Activated naive CD4-positive, alpha-beta T cell treated with anti-CD3 and anti-CD28 coated beads, Interleukin-2, amount 10 ng/mL, durations not matched to agents 7 days and 5 days (primary cell): ENCODE measurements around the gene SV2C.
"Not testable (repeated sequence)": the region's sequence is repeated elsewhere in the genome, so short reads cannot be mapped to it uniquely, and the experiment has no call there.

Source experiments
- CTCF ChIA-PET: fragments of 350-600 bp; sonication (Branson Sonifier 250); formaldehyde crosslinking; loops from one replicate; lab custom pipeline; 2021; ENCODE audit warnings: antibody characterized with exemption; lab: Charles Lee
- DNase-seq: peaks from one replicate; pipeline ENCODE4 v3.0.0-alpha.2; 2020
- H3K27ac Mint-ChIP-seq: one replicate; pipeline ENCODE4 v1.8.0; 2021; ENCODE audit warnings: mild to moderate bottlenecking, moderate library complexity, mixed read lengths
- H3K27me3 Mint-ChIP-seq: one replicate; pipeline ENCODE4 v1.8.0; 2021; ENCODE audit warnings: mild to moderate bottlenecking, mixed read lengths
- H3K36me3 Mint-ChIP-seq: one replicate; pipeline ENCODE4 v1.8.0; 2021; ENCODE audit warnings: mixed read lengths
- H3K4me1 Mint-ChIP-seq: one replicate; pipeline ENCODE4 v1.8.0; 2021; ENCODE audit warnings: mixed read lengths
- H3K4me3 Mint-ChIP-seq: one replicate; pipeline ENCODE4 v1.8.0; 2021; ENCODE audit warnings: mild to moderate bottlenecking, moderate library complexity, mixed read lengths
- H3K9me3 Mint-ChIP-seq: one replicate; pipeline ENCODE4 v1.8.0; 2021; ENCODE audit warnings: mixed read lengths

SV2C gene, protein sequence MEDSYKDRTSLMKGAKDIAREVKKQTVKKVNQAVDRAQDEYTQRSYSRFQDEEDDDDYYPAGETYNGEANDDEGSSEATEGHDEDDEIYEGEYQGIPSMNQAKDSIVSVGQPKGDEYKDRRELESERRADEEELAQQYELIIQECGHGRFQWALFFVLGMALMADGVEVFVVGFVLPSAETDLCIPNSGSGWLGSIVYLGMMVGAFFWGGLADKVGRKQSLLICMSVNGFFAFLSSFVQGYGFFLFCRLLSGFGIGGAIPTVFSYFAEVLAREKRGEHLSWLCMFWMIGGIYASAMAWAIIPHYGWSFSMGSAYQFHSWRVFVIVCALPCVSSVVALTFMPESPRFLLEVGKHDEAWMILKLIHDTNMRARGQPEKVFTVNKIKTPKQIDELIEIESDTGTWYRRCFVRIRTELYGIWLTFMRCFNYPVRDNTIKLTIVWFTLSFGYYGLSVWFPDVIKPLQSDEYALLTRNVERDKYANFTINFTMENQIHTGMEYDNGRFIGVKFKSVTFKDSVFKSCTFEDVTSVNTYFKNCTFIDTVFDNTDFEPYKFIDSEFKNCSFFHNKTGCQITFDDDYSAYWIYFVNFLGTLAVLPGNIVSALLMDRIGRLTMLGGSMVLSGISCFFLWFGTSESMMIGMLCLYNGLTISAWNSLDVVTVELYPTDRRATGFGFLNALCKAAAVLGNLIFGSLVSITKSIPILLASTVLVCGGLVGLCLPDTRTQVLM

DNA sequence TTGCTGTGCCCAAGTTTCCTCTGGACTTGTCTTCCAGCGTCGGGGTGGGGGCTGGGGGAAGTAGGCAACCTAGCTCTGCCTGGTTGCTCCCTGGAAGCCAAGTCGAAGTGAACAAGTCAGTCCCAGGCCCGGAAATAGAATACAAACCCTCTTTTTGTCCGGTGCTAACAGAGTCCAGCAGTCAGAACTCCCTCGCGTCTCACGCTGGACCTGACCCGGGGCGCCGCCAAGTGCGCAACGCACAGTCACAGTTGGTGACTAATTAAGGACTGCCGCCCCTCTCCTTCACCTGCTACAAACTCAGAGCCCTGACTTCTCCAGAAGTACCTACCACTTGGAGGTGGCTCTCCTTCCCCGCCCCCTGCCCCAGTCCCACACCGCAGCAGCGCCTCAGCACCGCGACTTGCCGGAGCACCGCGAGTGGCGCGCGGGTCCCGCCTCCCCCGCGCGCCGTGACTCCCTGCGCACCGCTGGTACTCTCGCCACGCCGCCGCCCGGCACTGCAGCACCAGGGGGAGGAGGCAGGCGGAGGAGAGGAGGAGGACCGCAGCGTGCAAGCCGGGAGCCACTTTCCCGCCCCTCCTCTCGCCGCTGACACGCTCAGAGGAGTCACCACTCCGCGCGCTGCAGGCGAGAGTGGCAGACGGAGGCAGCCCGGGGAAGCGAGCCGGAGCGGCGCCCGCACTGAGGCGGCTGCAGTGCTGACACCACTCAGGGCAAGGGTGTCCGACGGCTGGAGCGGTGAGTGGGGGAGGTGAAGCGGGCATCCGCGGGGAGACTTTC is at the start of gene SV2C:
SV2C (plus strand) TSS at position 612 of the 783 bp plus-strand sequence. CDS start 48,368 bp downstream, outside the sequence.
- peak within 1 kb of the TSS; percentile 25 for H3K27ac Mint-ChIP-seq
- peak within 1 kb of the TSS; percentile 62 for H3K4me3 Mint-ChIP-seq
- no peaks in the 10 kb centered on the region for H3K9me3 Mint-ChIP-seq
- no peaks in the 10 kb centered on the region for H3K36me3 Mint-ChIP-seq
- peaks cover 90% of the 10 kb centered on the region for H3K27me3 Mint-ChIP-seq
- CTCF ChIA-PET: no interaction called here
- peak; percentile 58 for DNase-seq
- peaks cover 31% of the 10 kb centered on the region for H3K4me1 Mint-ChIP-seq

DNA sequence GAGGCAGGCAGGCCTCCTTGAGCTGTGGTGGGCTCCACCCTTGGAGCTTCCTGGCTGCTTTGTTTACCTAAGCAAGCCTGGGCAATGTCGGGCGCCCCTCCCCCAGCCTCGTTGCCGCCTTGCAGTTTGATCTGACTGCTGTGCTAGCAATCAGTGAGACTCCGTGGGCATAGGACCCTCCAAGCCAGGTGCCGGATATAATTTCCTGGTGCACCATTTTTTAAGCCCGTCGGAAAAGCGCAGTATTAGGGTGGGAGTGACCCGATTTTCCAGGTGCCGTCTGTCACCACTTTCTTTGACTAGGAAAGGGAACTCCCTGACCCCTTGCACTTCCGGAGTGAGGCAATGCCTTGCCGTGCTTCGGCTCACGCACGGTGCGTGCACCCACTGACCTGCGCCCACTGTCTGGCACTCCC is 45.4 kb upstream of the SV2C start:
- CTCF ChIA-PET, H3K9me3 Mint-ChIP-seq, H3K36me3 Mint-ChIP-seq: not testable (repeated sequence)
- peak; percentile 54 for DNase-seq
- Mint-ChIP-seq H3K4me3 (peak overlapping the region; percentile 48), H3K27ac (peak overlapping the region; percentile 49), H3K4me1 (peaks cover 12% of the 10 kb centered on the region), H3K27me3 (peaks cover 36% of the 10 kb centered on the region)

DNA sequence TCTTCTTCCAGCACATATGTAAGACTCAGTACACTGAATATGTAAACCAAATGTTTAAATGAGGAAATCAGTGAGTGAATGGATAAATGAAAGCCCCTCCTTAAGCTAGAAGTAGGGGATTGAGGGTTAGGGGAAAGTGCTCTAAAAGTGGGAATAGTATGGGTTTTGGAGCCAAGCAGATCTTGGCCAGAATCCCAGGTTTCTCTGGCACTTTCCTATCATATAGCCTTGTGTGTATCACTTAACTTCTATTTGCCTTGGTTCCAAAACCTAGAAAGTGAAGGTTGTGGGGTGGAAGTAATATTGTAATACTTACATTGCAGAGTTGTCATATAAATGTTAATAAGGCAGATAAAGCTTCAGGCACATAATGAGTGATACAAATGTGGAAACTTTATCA is 45.0 kb upstream of the SV2C start:
- no peak for DNase-seq
- Mint-ChIP-seq H3K36me3 (peaks cover 2% of the 10 kb centered on the region), H3K27me3 (peaks cover 36% of the 10 kb centered on the region), H3K9me3 (peaks cover 2% of the 10 kb centered on the region), H3K27ac (no peak overlapping the region), H3K4me3 (peak overlapping the region; percentile 48), H3K4me1 (peaks cover 12% of the 10 kb centered on the region)
- CTCF ChIA-PET: no interaction called here

DNA sequence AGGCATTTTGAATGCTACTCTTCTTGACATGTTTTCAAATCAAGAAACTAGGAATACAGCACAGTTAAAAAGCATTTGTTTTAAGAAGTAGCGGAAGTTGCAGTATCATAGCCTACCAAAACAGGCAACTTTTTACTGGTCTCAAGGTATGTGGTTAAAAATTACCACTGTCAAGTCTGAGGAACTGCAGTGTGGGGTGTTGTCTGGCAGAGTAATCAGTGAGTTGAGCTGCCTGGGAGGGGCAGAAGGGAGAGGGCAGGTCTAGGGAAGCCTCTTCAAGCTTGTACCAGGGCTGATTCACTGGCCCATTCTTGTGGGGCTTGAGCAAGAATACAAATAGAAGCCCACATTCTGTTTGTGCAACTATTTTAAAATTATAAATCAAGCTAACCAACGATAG is 42.4 kb upstream of the SV2C start:
- H3K27me3 Mint-ChIP-seq: peaks cover 36% of the 10 kb centered on the region
- no peak overlapping the region for H3K27ac Mint-ChIP-seq
- H3K4me1 Mint-ChIP-seq: peaks cover 12% of the 10 kb centered on the region
- no peaks in the 10 kb centered on the region for H3K36me3 Mint-ChIP-seq
- CTCF ChIA-PET: no interaction called here
- H3K9me3 Mint-ChIP-seq: peaks cover 2% of the 10 kb centered on the region
- DNase-seq: no peak
- no peak overlapping the region for H3K4me3 Mint-ChIP-seq

DNA sequence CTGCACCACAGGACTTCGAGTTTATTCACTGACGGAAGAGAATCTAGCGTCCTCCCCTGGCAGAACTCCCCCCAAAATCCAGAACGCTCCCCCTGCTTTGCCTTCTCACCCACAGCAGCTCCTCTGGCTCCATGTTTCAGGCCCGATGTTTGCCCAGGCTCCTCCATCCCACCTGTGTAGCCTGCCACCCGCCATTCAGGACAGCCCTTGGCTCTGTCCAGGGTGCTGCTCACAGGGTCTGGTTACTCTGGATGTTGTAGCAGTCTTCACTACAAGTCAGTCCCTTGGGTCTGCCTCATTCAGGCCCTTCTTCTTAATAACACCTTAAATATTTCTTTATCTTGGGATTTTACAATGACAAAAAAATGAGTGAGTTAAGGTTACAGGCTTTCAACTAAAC is 41.3 kb upstream of the SV2C start:
- Mint-ChIP-seq H3K4me3 (no peak overlapping the region), H3K36me3 (no peaks in the 10 kb centered on the region), H3K9me3 (no peaks in the 10 kb centered on the region), H3K27ac (no peak overlapping the region), H3K4me1 (peaks cover 12% of the 10 kb centered on the region), H3K27me3 (peaks cover 33% of the 10 kb centered on the region)
- DNase-seq: peak; percentile 34
- CTCF ChIA-PET: no interaction called here

DNA sequence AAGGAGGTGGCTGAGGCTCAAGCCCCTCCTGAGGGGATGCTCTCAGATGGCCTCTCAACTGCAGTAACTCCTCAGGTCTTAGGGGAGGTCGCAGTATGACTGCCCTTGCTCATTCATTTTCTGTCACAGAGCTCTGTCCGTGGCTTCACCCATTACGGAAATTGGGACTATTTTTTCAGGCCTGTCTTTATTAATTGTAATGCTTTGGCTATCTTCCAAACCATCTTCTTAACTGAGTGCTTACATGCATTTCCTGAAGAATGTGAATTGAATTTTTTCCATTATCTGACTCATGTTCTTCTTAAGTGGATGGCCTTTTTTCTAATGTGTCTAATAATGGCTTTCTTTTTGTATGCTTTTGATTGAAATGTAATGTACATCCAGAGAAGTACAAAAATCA is 36.4 kb upstream of the SV2C start:
- H3K27me3 Mint-ChIP-seq: peaks cover 12% of the 10 kb centered on the region
- no peaks in the 10 kb centered on the region for H3K36me3 Mint-ChIP-seq
- CTCF ChIA-PET: no interaction called here
- no peak overlapping the region for H3K27ac Mint-ChIP-seq
- no peak for DNase-seq
- H3K9me3 Mint-ChIP-seq: no peaks in the 10 kb centered on the region
- H3K4me3 Mint-ChIP-seq: no peak overlapping the region
- H3K4me1 Mint-ChIP-seq: no peaks in the 10 kb centered on the region

DNA sequence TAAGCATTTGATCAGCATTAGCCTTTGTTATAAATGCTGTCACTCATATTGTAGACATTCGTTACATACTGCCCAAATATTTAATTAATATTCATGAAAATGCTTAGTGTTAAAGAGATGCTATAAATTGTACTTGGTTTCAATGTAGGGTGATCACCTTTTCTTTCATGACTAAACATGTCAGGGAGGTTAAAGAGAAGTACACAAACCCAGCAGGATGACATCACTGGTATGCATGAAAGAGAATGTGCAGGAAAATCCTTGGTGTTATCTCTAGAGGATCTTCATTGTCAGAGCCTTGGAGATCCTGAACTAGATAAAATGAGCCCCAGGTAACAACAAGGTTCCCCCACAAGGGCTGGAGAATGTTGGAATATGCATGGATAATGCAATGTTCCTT is 33.0 kb upstream of the SV2C start:
- H3K27ac Mint-ChIP-seq: no peak overlapping the region
- H3K9me3 Mint-ChIP-seq: no peaks in the 10 kb centered on the region
- H3K4me3 Mint-ChIP-seq: no peak overlapping the region
- DNase-seq: no peak
- CTCF ChIA-PET: interaction anchor here (0.6 kb wide), 1 partner anchor 85 kb away, joined by 3 read pairs; no protein-coding TSS in a partner anchor
- peaks cover 8% of the 10 kb centered on the region for H3K27me3 Mint-ChIP-seq
- H3K36me3 Mint-ChIP-seq: no peaks in the 10 kb centered on the region
- H3K4me1 Mint-ChIP-seq: no peaks in the 10 kb centered on the region

DNA sequence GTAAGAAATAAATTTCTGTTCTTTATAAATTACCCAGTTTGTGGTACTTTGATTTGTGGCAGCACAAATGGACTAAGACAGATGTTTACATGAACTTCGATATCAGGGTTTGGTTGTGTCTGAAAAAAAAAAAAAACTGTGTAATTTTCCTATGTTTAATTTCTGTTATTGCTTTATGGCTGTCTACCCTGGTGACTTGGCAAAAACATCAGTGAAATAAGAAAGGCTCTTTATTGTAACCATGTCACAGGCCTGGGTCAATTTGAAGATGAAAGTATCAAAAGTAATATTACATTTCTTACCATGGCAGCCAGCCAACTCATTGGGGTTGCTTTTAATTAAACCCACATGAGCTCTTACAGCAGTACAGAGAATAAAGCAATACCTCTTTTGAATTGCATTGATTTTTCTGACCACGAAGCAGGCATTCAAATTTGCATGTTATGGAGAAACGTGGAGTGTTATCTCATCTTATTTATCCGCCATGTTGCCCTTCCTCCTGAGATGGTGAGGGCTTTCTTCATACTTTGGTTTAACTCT is 20.6 kb upstream of the SV2C start:
- H3K27ac Mint-ChIP-seq: no peak overlapping the region
- no peaks in the 10 kb centered on the region for H3K4me1 Mint-ChIP-seq
- CTCF ChIA-PET: interaction anchor here (1.1 kb wide), 1 partner anchor 9 kb away, joined by 3 read pairs; no protein-coding TSS in a partner anchor
- DNase-seq: no peak
- H3K4me3 Mint-ChIP-seq: no peak overlapping the region
- no peaks in the 10 kb centered on the region for H3K36me3 Mint-ChIP-seq
- peaks cover 17% of the 10 kb centered on the region for H3K27me3 Mint-ChIP-seq
- H3K9me3 Mint-ChIP-seq: no peaks in the 10 kb centered on the region

DNA sequence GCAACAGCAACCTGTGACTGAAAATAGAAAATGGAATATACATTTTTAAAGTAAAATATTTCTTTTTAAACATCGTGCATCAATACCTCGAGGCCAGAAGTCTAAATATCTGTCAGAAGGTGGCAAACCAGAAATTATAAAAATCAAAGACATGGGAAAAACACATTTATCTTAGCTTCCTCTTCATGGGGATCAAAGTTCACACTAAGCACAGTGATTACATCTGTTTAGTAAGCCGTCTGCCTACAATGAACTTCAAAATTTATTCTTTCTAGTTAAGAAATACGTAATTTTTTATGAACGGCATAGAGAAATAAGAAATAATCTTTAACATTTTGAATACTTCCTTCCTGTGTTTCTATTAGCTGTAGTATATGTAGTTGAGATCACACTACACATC is 17.9 kb upstream of the SV2C start:
- H3K27me3 Mint-ChIP-seq: peaks cover 21% of the 10 kb centered on the region
- CTCF ChIA-PET: no interaction called here
- no peak overlapping the region for H3K4me3 Mint-ChIP-seq
- H3K27ac Mint-ChIP-seq: no peak overlapping the region
- H3K36me3 Mint-ChIP-seq: no peaks in the 10 kb centered on the region
- H3K4me1 Mint-ChIP-seq: no peaks in the 10 kb centered on the region
- H3K9me3 Mint-ChIP-seq: no peaks in the 10 kb centered on the region
- no peak for DNase-seq

DNA sequence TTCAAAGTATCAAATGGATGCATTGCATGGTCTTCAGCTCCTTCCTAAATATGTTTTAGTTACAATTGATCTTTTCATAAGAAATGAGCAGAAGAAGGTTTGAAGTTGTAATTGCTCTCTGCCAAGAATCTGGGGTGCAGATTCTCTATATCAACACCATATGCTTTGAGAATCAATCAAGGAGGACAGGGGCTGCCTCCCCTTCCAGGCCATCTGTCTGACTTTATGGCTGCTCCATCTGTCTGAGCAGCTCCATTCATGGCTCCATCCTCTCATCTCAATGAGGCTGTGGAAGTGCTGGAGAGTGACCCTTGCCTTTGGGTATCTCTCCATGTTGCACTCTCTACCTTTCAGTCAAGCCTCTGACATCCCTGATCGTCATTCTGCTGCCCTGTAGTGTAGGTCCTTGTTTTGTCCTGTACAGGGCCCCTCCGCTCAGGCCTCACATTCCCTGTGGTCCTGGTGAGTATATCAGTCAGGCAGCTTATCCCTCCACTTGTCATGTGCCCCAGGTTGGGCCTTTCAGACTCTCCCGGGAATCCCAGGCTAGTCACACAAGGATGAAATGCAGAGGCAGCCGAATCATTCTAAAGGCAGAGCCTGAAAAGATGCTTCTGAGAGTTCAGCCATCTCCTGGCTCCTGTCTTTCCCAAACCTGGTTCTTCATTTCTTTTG is 14.0 kb upstream of the SV2C start:
- CTCF ChIA-PET: interaction anchor here (1.5 kb wide), 1 partner anchor 705 kb away, joined by 3 read pairs; no protein-coding TSS in a partner anchor
- peaks cover 30% of the 10 kb centered on the region for H3K27me3 Mint-ChIP-seq

DNA sequence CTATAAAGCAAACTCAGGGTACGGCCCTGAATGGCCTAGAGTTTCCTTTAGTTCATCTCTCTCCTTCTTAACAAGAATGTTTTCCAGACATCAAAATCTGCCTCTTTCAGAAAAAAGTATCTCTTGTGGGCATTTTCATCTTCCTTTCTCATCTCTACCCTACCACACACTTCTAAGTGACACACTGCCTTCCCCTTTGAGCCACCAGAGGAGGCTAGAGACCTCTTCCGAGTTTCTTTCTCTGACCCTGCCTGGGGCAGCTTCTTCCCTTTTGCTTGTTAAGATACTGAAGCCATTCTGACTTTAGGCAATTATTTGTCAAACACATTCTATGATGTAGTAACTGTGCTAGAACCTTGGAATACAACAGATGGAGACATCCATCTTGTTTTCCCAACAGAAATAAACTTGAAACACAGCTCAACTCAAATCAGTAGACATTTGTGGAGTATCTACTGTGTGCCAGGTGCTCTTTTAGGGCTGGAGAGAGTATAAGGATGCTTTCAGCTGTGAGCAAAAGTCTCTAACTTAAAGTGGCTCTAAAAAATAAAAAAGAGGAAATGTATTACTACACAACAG is 8.6 kb upstream of the SV2C start:
- DNase-seq: peak; percentile 45
- no peak overlapping the region for H3K4me3 Mint-ChIP-seq
- no peak overlapping the region for H3K27ac Mint-ChIP-seq
- H3K4me1 Mint-ChIP-seq: no peaks in the 10 kb centered on the region
- CTCF ChIA-PET: interaction anchor here (0.8 to 2.1 kb wide), 5 partner anchors 101 to 473 kb away, joined by 3 to 13 read pairs (median 8); no protein-coding TSS in a partner anchor
- no peaks in the 10 kb centered on the region for H3K9me3 Mint-ChIP-seq
- no peaks in the 10 kb centered on the region for H3K36me3 Mint-ChIP-seq
- H3K27me3 Mint-ChIP-seq: peaks cover 58% of the 10 kb centered on the region

More for the DNA sequence above, 14.0 kb upstream of the SV2C start:
- Mint-ChIP-seq H3K27ac (no peak overlapping the region), H3K36me3 (no peaks in the 10 kb centered on the region), H3K9me3 (no peaks in the 10 kb centered on the region), H3K4me3 (no peak overlapping the region), H3K4me1 (no peaks in the 10 kb centered on the region)
- DNase-seq: no peak

DNA sequence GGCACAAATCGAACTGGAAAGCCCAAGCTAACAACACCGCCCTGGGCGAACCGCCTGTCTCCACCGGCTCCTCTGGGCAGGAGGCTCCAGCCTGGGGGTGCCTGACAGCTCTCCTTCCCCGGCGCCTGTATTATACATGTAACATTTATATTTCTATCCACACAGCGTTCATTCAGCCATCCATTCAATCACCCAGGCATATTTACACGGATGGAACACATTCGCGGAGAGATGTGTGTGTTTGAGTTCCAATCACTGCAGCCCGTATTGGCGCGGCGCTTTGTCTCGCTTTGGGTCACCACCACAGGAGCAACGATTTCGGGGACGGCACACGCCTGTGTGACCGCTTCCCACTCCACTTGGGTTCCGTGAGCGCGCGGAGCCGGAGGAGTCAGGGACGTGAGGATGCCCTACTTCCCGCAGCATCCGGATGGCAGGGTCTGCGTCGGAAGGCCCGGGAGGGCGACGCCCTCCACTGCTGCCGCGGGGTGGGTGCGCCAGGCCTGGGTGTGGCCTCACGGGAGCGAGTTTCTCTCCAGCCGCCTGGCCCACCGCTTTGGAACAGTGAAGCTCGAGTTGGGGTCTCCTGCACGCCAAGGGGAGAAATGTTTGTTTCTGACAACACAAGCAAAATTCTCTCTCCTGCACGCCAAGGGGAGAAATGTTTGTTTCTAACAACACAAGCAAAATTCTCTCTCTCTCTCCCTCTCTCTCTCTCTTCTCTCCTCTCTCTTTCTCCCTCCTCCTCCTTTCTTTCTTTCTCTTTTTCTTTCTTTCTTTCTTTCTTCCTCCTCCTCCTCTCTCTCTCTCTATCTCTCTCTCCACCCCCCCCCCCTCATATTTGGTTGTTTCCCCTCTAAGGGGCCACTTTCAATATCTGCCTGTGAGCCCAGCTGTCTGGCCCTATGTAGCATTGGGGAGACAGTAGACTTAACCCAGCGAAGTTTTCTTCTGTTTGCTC is 1.1 kb upstream of the SV2C start:
- Mint-ChIP-seq H3K36me3 (no peaks in the 10 kb centered on the region), H3K27ac (no peak overlapping the region), H3K9me3 (no peaks in the 10 kb centered on the region), H3K27me3 (peaks cover 90% of the 10 kb centered on the region), H3K4me3 (peak overlapping the region; percentile 62), H3K4me1 (peaks cover 31% of the 10 kb centered on the region)
- CTCF ChIA-PET: no interaction called here
- DNase-seq: no peak
